ENCODE results near the gene RASA3. TPM values are rescaled to one million over a fixed set of nuclear protein-coding genes. Genes with fewer than 3 reads are reported as not detected.

The RASA3 gene
- total RNA-seq, 1 donor from 2014 or later = 29.9 TPM

GRCh38 chr13:114173745-114174144 lies 41.3 kb upstream of the RASA3 start:
- no peak overlapping the region for H3K27ac Mint-ChIP-seq (ENCODE audit: unreplicated experiment)
- no peak for DNase-seq (ENCODE audit: low spot score)
- H3K4me3 Mint-ChIP-seq (ENCODE audit: unreplicated experiment) = no peak overlapping the region
- H3K4me1 Mint-ChIP-seq (ENCODE audit: low read depth) = no peaks in the 10 kb centered on the region
- H3K9me3 Mint-ChIP-seq (ENCODE audit: low read depth) = peaks cover 4% of the 10 kb centered on the region
- TF ChIP-seq CTCF (IDR thresholded peaks at IDR 0.05) = no peak
- no peaks in the 10 kb centered on the region for H3K36me3 Mint-ChIP-seq (ENCODE audit: low read depth)
- peaks cover 8% of the 10 kb centered on the region for H3K27me3 Mint-ChIP-seq (ENCODE audit: low read depth)

- Mint-ChIP-seq H3K36me3 (ENCODE audit: low read depth) (no peaks in the 10 kb centered on the region), H3K4me1 (ENCODE audit: low read depth) (no peaks in the 10 kb centered on the region), H3K4me3 (ENCODE audit: unreplicated experiment) (no peak overlapping the region), H3K27ac (ENCODE audit: unreplicated experiment) (no peak overlapping the region), H3K27me3 (ENCODE audit: low read depth) (peaks cover 3% of the 10 kb centered on the region), H3K9me3 (ENCODE audit: low read depth) (peaks cover 4% of the 10 kb centered on the region)
- no peak for TF ChIP-seq CTCF (IDR thresholded peaks at IDR 0.05)
- no peak for DNase-seq (ENCODE audit: low spot score)
Observed at GRCh38 chr13:114173272-114173671, 40.8 kb upstream of the RASA3 start.

GRCh38 chr13:114167885-114168284 lies 35.5 kb upstream of the RASA3 start:
- no peak for DNase-seq (ENCODE audit: low spot score)
- peaks cover 3% of the 10 kb centered on the region for H3K27me3 Mint-ChIP-seq (ENCODE audit: low read depth)
- no peak for TF ChIP-seq CTCF (IDR thresholded peaks at IDR 0.05)
- no peak overlapping the region for H3K4me3 Mint-ChIP-seq (ENCODE audit: unreplicated experiment)
- H3K4me1 Mint-ChIP-seq (ENCODE audit: low read depth) = peaks cover 4% of the 10 kb centered on the region
- peaks cover 2% of the 10 kb centered on the region for H3K9me3 Mint-ChIP-seq (ENCODE audit: low read depth)
- H3K27ac Mint-ChIP-seq (ENCODE audit: unreplicated experiment) = no peak overlapping the region
- no peaks in the 10 kb centered on the region for H3K36me3 Mint-ChIP-seq (ENCODE audit: low read depth)

GRCh38 chr13:114167426-114167825 lies 35.0 kb upstream of the RASA3 start:
- H3K27ac Mint-ChIP-seq (ENCODE audit: unreplicated experiment) = no peak overlapping the region
- H3K4me1 Mint-ChIP-seq (ENCODE audit: low read depth) = peaks cover 4% of the 10 kb centered on the region
- peaks cover 7% of the 10 kb centered on the region for H3K27me3 Mint-ChIP-seq (ENCODE audit: low read depth)
- no peak for TF ChIP-seq CTCF (IDR thresholded peaks at IDR 0.05)
- H3K9me3 Mint-ChIP-seq (ENCODE audit: low read depth) = no peaks in the 10 kb centered on the region
- H3K36me3 Mint-ChIP-seq (ENCODE audit: low read depth) = no peaks in the 10 kb centered on the region
- no peak for DNase-seq (ENCODE audit: low spot score)
- no peak overlapping the region for H3K4me3 Mint-ChIP-seq (ENCODE audit: unreplicated experiment)

GRCh38 chr13:114166381-114167131 lies 34.1 kb upstream of the RASA3 start:
- no peak overlapping the region for H3K4me3 Mint-ChIP-seq (ENCODE audit: unreplicated experiment)
- H3K36me3 Mint-ChIP-seq (ENCODE audit: low read depth) = no peaks in the 10 kb centered on the region
- peaks cover 14% of the 10 kb centered on the region for H3K27me3 Mint-ChIP-seq (ENCODE audit: low read depth)
- peaks cover 4% of the 10 kb centered on the region for H3K4me1 Mint-ChIP-seq (ENCODE audit: low read depth)
- no peaks in the 10 kb centered on the region for H3K9me3 Mint-ChIP-seq (ENCODE audit: low read depth)
- DNase-seq (ENCODE audit: low spot score) = peak; percentile 67
- TF ChIP-seq CTCF (IDR thresholded peaks at IDR 0.05) = no peak
- H3K27ac Mint-ChIP-seq (ENCODE audit: unreplicated experiment) = no peak overlapping the region

All from chondrocyte (in vitro differentiated cells).